Bronchial epithelial cell (primary cell): ENCODE data around the gene HPS1. TPM values are rescaled to one million over a fixed set of nuclear protein-coding genes. Genes with fewer than 3 reads are reported as not detected.

Experiments used
- DNase-seq: peaks from one replicate; pipeline ENCODE4 v3.0.0-alpha.2; 2010; ENCODE audit warnings: low read depth
- FAIRE-seq: peaks from 2 replicates; lab custom pipeline; 2011; peaks lifted over from hg19 to GRCh38; lab: Jason Lieb, UNC
- H3K27me3 ChIP-seq: 2 replicates; pipeline ENCODE4 v1.5.1; 2011; ENCODE audit warnings: low read length; ENCODE audit not compliant: control insufficient read depth, insufficient read depth
- H3K36me3 ChIP-seq: 2 replicates; pipeline ENCODE4 v1.5.1; 2011; ENCODE audit warnings: low read length; ENCODE audit not compliant: control insufficient read depth, insufficient read depth
- H3K4me3 ChIP-seq: 2 replicates; pipeline ENCODE4 v1.5.1; 2011; ENCODE audit warnings: mild to moderate bottlenecking, low read depth, low read length, control low read depth
- CTCF ChIP-seq: IDR thresholded peaks from 2 replicates; pipeline ENCODE4 v1.5.1; 2011; ENCODE audit warnings: mild to moderate bottlenecking, moderate library complexity, low read length, control low read depth, inconsistent platforms; ENCODE audit not compliant: insufficient read depth, severe bottlenecking
- total RNA-seq: library from RNA; depleted of rRNA; stranded (reverse); fragments of >200 nt; gene quantifications from 2 replicates; pipeline ENCODE4 v1.2.1, GENCODE V29; 2014

Gene HPS1
- total RNA-seq, 1 donor from 2014 or later = 15.8 TPM

- Histone ChIP-seq H3K4me3 (no peak overlapping the region), H3K36me3 (peaks cover 23% of the 10 kb centered on the region), H3K27me3 (no peaks in the 10 kb centered on the region)
- FAIRE-seq (peak; percentile 50), DNase-seq (no peak)
- no peak for TF ChIP-seq CTCF
Observed at GRCh38 chr10:98433881-98434732, 12.6 kb downstream of the HPS1 start.

- Histone ChIP-seq H3K27me3 (no peaks in the 10 kb centered on the region), H3K36me3 (peaks cover 23% of the 10 kb centered on the region), H3K4me3 (no peak overlapping the region)
- no peak for TF ChIP-seq CTCF
- FAIRE-seq (no peak), DNase-seq (no peak)
Observed at GRCh38 chr10:98433371-98433770, 13.4 kb downstream of the HPS1 start.

- H3K27me3 ChIP-seq = no peaks in the 10 kb centered on the region
- peaks cover 23% of the 10 kb centered on the region for H3K36me3 ChIP-seq
- FAIRE-seq = no peak
- no peak for DNase-seq
- TF ChIP-seq CTCF = no peak
- no peak overlapping the region for H3K4me3 ChIP-seq
Observed at GRCh38 chr10:98432330-98432729, 14.4 kb downstream of the HPS1 start.

GRCh38 chr10:98431016-98431415 is 15.7 kb downstream of the HPS1 start:
- peaks cover 23% of the 10 kb centered on the region for H3K36me3 ChIP-seq

GRCh38 chr10:98430427-98430826 is 16.3 kb downstream of the HPS1 start:
- no peaks in the 10 kb centered on the region for H3K27me3 ChIP-seq
- no peak for TF ChIP-seq CTCF
- H3K36me3 ChIP-seq = peaks cover 23% of the 10 kb centered on the region
- no peak overlapping the region for H3K4me3 ChIP-seq
- FAIRE-seq = no peak
- no peak for DNase-seq

More at GRCh38 chr10:98431016-98431415, 15.7 kb downstream of the HPS1 start:
- Histone ChIP-seq H3K27me3 (no peaks in the 10 kb centered on the region), H3K4me3 (no peak overlapping the region)
- DNase-seq = no peak
- TF ChIP-seq CTCF = no peak
- FAIRE-seq = no peak
